HAP-1 (cell line): ENCODE measurements around the gene SLC25A25.
"Not testable (repeated sequence)": the region's sequence is repeated elsewhere in the genome, so short reads cannot be mapped to it uniquely, and the experiment has no call there.

Experiments
- DNase-seq, 2 experiments: peaks; one replicate each; pipeline ENCODE4 v3.0.0-alpha.2; 2016 to 2020; ENCODE audit warnings: low spot score in 2 of 2
- H3K27me3 ChIP-seq: fragments of 250-450 bp; sonication (Bioruptor Pico); 2 replicates; pipeline ENCODE4 v1.5.1; 2020; ENCODE audit warnings: low read depth, mild to moderate bottlenecking, moderate library complexity
- H3K36me3 ChIP-seq: fragments of 250-450 bp; sonication (Bioruptor Pico); replicated peaks from 2 replicates; pipeline ENCODE4 v1.5.1; 2020; ENCODE audit warnings: mild to moderate bottlenecking
- H3K4me1 ChIP-seq: fragments of 250-450 bp; sonication (Bioruptor Pico); 2 replicates; pipeline ENCODE4 v1.5.1; 2020; ENCODE audit warnings: mild to moderate bottlenecking
- H3K4me3 ChIP-seq: fragments of 250-450 bp; sonication (Bioruptor Pico); 2 replicates; pipeline ENCODE4 v1.5.1; 2020; ENCODE audit warnings: mild to moderate bottlenecking, moderate library complexity
- H3K9me3 ChIP-seq: fragments of 250-450 bp; sonication (Bioruptor Pico); 2 replicates; pipeline ENCODE4 v1.5.1; 2020; ENCODE audit warnings: mild to moderate bottlenecking, moderate library complexity
- in situ Hi-C: fragments of 300-500 bp; cut with MboI; formaldehyde crosslinking; loops from 3 replicates; pipeline ENCODE4 v1.14.3; 2020; ENCODE audit warnings: low sequenced_read_pairs, inconsistent platforms, mixed read lengths

SLC25A25 gene

GRCh38 chr9:128040783-128041182, 27.2 kb upstream of the SLC25A25 start:
- H3K4me1 ChIP-seq, H3K36me3 ChIP-seq, H3K9me3 ChIP-seq, DNase-seq, in situ Hi-C loops, H3K4me3 ChIP-seq, H3K27me3 ChIP-seq: not testable (repeated sequence)

GRCh38 chr9:128042043-128042442, 26.0 kb upstream of the SLC25A25 start:
- no peak for DNase-seq
- Histone ChIP-seq H3K27me3 (no peaks in the 10 kb centered on the region), H3K36me3 (no peaks in the 10 kb centered on the region), H3K4me3 (no peak overlapping the region), H3K9me3 (no peaks in the 10 kb centered on the region), H3K4me1 (no peaks in the 10 kb centered on the region)
- in situ Hi-C loops: no loop called here

GRCh38 chr9:128043467-128043868, 24.6 kb upstream of the SLC25A25 start:
- H3K36me3 ChIP-seq: no peaks in the 10 kb centered on the region
- DNase-seq: no peak
- H3K27me3 ChIP-seq: no peaks in the 10 kb centered on the region
- no peaks in the 10 kb centered on the region for H3K4me1 ChIP-seq
- no peak overlapping the region for H3K4me3 ChIP-seq
- H3K9me3 ChIP-seq: no peaks in the 10 kb centered on the region
- in situ Hi-C loops: no loop called here

- H3K27me3 ChIP-seq, H3K36me3 ChIP-seq, H3K9me3 ChIP-seq, H3K4me1 ChIP-seq, H3K4me3 ChIP-seq, in situ Hi-C loops, DNase-seq: not testable (repeated sequence)
Observed at GRCh38 chr9:128045409-128045808, 22.6 kb upstream of the SLC25A25 start.

GRCh38 chr9:128045831-128046230, 22.2 kb upstream of the SLC25A25 start:
- Histone ChIP-seq H3K36me3 (no peaks in the 10 kb centered on the region), H3K4me3 (no peak overlapping the region), H3K27me3 (no peaks in the 10 kb centered on the region), H3K4me1 (no peaks in the 10 kb centered on the region), H3K9me3 (no peaks in the 10 kb centered on the region)
- in situ Hi-C loops: no loop called here
- DNase-seq: no peak

- DNase-seq: no peak
- no peaks in the 10 kb centered on the region for H3K27me3 ChIP-seq
- H3K36me3 ChIP-seq: no peaks in the 10 kb centered on the region
- in situ Hi-C loops: no loop called here
- H3K4me1 ChIP-seq: no peaks in the 10 kb centered on the region
- H3K4me3 ChIP-seq: no peak overlapping the region
- H3K9me3 ChIP-seq: no peaks in the 10 kb centered on the region
Observed at GRCh38 chr9:128047231-128047630, 20.8 kb upstream of the SLC25A25 start.

- no peaks in the 10 kb centered on the region for H3K9me3 ChIP-seq
- H3K4me3 ChIP-seq: no peak overlapping the region
- no peaks in the 10 kb centered on the region for H3K4me1 ChIP-seq
- no peaks in the 10 kb centered on the region for H3K36me3 ChIP-seq
- DNase-seq: no peak
- H3K27me3 ChIP-seq: no peaks in the 10 kb centered on the region
- in situ Hi-C loops: no loop called here
Observed at GRCh38 chr9:128048663-128049062, 19.4 kb upstream of the SLC25A25 start.

GRCh38 chr9:128049843-128050242, 18.2 kb upstream of the SLC25A25 start:
- in situ Hi-C loops: no loop called here

GRCh38 chr9:128051932-128052709, 15.9 kb upstream of the SLC25A25 start:
- no peaks in the 10 kb centered on the region for H3K9me3 ChIP-seq
- no peaks in the 10 kb centered on the region for H3K27me3 ChIP-seq
- H3K36me3 ChIP-seq: no peaks in the 10 kb centered on the region
- in situ Hi-C loops: no loop called here
- DNase-seq: no peak
- H3K4me3 ChIP-seq: no peak overlapping the region
- H3K4me1 ChIP-seq: no peaks in the 10 kb centered on the region

More at GRCh38 chr9:128049843-128050242, 18.2 kb upstream of the SLC25A25 start:
- Histone ChIP-seq H3K4me3 (no peak overlapping the region), H3K9me3 (no peaks in the 10 kb centered on the region), H3K36me3 (no peaks in the 10 kb centered on the region), H3K4me1 (no peaks in the 10 kb centered on the region), H3K27me3 (no peaks in the 10 kb centered on the region)
- no peak for DNase-seq

GRCh38 chr9:128053560-128053959, 14.5 kb upstream of the SLC25A25 start:
- H3K36me3 ChIP-seq: no peaks in the 10 kb centered on the region
- H3K4me3 ChIP-seq: no peak overlapping the region
- in situ Hi-C loops: no loop called here
- no peak for DNase-seq
- H3K27me3 ChIP-seq: no peaks in the 10 kb centered on the region
- H3K4me1 ChIP-seq: no peaks in the 10 kb centered on the region
- H3K9me3 ChIP-seq: no peaks in the 10 kb centered on the region

- Histone ChIP-seq H3K27me3 (no peaks in the 10 kb centered on the region), H3K4me1 (no peaks in the 10 kb centered on the region), H3K4me3 (no peak overlapping the region), H3K36me3 (no peaks in the 10 kb centered on the region), H3K9me3 (no peaks in the 10 kb centered on the region)
- no peak for DNase-seq
- in situ Hi-C loops: no loop called here
Observed at GRCh38 chr9:128054087-128054486, 13.9 kb upstream of the SLC25A25 start.

GRCh38 chr9:128055344-128056040, 12.5 kb upstream of the SLC25A25 start:
- no peaks in the 10 kb centered on the region for H3K27me3 ChIP-seq
- no peak overlapping the region for H3K4me3 ChIP-seq
- H3K4me1 ChIP-seq: no peaks in the 10 kb centered on the region
- no peaks in the 10 kb centered on the region for H3K36me3 ChIP-seq
- H3K9me3 ChIP-seq: no peaks in the 10 kb centered on the region
- in situ Hi-C loops: no loop called here
- no peak for DNase-seq

- Histone ChIP-seq H3K9me3 (no peaks in the 10 kb centered on the region), H3K36me3 (no peaks in the 10 kb centered on the region), H3K4me3 (no peak overlapping the region), H3K27me3 (no peaks in the 10 kb centered on the region), H3K4me1 (no peaks in the 10 kb centered on the region)
- in situ Hi-C loops: no loop called here
- no peak for DNase-seq
Observed at GRCh38 chr9:128056086-128056485, 11.9 kb upstream of the SLC25A25 start.

- no peak for DNase-seq
Observed at GRCh38 chr9:128056887-128057723, 10.9 kb upstream of the SLC25A25 start.

More at GRCh38 chr9:128056887-128057723, 10.9 kb upstream of the SLC25A25 start:
- in situ Hi-C loops: no loop called here
- Histone ChIP-seq H3K27me3 (no peaks in the 10 kb centered on the region), H3K4me1 (no peaks in the 10 kb centered on the region), H3K36me3 (no peaks in the 10 kb centered on the region), H3K9me3 (no peaks in the 10 kb centered on the region), H3K4me3 (no peak overlapping the region)
